Measurements from ENCODE around the gene DDIT4.
"Not testable (repeated sequence)": the region's sequence is repeated elsewhere in the genome, so short reads cannot be mapped to it uniquely, and the experiment has no call there.

Gene DDIT4

DNA sequence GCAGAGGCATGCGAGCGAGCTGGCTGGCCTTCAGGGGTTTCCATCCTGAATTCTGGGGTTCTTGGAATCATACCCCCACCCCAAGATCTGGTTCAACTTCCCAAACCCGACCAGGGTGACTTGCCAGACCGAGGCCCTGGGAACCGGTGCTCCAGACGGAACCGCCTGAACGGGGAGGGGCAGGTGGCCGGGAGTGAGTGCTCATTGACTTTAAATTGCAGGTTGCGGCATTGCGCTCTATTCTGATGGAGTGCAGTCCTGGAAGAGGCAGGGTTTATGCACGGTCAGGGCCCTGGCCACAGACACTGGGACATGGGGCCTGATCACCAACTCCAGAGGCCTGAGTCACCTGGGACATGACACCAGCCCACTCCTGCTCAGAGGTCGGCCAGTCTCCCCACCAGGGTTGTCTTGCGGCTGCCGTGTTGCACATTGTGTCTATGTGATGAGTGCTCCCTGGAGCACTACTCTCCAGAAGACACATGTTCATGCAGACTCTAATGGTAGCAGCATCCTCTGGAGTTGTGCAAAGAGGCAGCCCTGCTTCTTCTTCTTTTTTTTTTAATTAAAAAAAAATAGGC is 5.8 kb upstream of the DDIT4 start:
- no peak for DNase-seq

GRCh38 chr10:72268475-72269200 is 5.1 kb upstream of the DDIT4 start:
- DNase-seq: not testable (repeated sequence)

DNA sequence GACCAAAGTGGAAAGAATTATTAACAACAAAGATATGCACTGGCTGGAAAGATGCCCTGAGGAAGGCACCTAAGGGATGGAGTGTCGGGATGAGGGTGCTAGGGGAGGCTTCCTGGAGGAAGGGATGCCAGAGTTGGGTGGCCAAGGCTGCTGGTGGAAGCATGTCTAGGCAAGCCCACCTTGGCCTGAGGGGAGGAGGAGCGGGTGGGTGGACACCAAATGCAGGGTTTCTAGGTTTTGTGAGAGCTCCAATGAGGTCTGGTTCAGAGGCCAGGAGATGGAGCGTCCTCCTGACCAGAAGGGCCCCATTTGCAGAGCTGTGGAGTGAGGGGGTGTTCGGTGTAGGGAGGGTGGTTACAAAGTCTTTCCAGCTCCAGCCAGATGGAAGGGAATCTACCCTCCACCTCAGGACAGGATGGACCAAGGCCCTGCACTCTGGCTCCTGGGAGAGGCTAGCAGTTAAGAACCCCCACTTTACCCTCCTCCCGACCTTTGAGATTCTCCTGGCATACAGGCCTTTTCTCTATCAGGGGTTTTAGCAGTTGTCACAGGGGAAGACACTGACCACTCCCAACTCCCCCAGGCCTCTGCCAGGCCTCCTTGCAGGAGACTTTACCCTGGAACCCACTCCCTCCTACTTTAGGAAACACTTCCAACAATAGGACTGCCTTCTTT is 3.0 kb upstream of the DDIT4 start:
- DNase-seq: no peak

DNA sequence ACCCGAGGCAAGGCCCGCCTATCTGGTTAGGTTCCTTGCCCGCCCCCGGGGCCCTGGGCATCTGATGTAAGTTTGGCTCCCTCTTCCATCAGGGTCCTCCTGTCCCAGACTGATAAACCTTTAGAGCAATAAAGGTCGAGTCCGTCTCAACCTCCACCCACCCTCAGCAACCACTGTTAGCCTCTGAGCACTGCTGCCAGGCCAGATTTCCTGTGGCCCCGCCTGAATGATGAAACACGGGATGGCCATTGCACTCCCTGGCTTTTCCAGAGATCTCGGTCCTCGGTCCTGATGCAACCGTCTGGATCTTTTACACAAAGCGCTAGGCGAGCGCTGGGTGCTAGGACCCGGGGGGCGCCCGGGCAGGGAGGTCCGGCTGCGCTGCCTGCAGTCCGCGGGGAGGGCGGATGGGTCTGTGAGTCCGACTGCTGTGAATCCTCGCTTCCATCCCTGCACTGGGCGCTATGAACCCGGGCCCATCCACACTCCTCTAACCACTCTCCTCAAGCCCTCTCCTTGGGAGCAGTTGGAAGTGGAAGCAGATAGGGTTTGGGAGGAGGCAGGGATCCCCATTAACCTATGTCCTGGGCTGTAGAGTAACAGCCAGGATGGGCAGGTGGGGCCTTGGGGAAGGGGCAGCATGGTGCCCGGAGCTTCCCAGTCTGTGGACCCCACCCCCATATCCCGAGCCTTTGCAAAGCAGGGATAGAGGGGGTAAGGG is 875 bp upstream of the DDIT4 start:
- DNase-seq: peak; percentile 93

DNA sequence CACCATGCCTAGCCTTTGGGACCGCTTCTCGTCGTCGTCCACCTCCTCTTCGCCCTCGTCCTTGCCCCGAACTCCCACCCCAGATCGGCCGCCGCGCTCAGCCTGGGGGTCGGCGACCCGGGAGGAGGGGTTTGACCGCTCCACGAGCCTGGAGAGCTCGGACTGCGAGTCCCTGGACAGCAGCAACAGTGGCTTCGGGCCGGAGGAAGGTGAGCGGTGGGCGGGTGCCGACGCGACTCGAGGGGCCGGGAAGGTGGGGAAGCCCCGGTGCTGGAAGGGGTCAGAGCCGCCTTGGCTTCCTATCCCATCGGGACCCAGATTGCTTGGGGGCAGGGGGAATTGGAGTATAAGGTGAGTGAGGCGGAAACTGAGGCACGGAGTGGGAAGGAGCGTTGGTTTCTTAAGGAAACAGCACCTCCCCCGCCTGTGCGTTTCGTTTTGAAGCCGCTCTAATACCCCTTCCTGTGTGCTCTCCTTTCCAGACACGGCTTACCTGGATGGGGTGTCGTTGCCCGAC is 547 bp downstream of the DDIT4 start:
- DNase-seq: no peak

DNA sequence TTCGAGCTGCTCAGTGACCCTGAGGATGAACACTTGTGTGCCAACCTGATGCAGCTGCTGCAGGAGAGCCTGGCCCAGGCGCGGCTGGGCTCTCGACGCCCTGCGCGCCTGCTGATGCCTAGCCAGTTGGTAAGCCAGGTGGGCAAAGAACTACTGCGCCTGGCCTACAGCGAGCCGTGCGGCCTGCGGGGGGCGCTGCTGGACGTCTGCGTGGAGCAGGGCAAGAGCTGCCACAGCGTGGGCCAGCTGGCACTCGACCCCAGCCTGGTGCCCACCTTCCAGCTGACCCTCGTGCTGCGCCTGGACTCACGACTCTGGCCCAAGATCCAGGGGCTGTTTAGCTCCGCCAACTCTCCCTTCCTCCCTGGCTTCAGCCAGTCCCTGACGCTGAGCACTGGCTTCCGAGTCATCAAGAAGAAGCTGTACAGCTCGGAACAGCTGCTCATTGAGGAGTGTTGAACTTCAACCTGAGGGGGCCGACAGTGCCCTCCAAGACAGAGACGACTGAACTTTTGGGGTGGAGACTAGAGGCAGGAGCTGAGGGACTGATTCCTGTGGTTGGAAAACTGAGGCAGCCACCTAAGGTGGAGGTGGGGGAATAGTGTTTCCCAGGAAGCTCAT is 1.1 kb downstream of the DDIT4 start:
- DNase-seq: peak; percentile 83

DNA sequence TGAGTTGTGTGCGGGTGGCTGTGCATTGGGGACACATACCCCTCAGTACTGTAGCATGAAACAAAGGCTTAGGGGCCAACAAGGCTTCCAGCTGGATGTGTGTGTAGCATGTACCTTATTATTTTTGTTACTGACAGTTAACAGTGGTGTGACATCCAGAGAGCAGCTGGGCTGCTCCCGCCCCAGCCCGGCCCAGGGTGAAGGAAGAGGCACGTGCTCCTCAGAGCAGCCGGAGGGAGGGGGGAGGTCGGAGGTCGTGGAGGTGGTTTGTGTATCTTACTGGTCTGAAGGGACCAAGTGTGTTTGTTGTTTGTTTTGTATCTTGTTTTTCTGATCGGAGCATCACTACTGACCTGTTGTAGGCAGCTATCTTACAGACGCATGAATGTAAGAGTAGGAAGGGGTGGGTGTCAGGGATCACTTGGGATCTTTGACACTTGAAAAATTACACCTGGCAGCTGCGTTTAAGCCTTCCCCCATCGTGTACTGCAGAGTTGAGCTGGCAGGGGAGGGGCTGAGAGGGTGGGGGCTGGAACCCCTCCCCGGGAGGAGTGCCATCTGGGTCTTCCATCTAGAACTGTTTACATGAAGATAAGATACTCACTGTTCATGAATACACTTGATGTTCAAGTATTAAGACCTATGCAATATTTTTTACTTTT is 1.8 kb downstream of the DDIT4 start:
- no peak for DNase-seq

DNA sequence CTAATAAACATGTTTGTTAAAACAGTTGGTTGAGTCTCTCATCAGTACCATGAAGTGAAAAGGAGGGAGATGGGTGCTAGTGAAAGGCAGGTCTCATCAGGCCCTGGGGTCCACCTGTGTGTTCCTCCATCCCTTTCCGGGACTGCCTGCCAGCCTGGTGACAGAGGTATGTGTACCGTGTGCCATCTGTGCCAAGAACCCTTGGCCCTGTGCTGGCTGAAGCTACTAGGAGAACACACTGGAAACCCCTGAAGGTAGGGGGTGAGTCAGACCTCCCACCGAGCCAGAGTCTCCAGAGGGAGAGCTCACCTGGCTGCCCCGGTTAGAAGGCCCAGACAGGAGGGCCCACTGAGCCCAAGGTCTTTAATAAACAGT is 2.3 kb downstream of the DDIT4 start:
- DNase-seq: no peak

- no peak for DNase-seq
Measured at GRCh38 chr10:72276421-72277339, 3.0 kb downstream of the DDIT4 start.

DNA sequence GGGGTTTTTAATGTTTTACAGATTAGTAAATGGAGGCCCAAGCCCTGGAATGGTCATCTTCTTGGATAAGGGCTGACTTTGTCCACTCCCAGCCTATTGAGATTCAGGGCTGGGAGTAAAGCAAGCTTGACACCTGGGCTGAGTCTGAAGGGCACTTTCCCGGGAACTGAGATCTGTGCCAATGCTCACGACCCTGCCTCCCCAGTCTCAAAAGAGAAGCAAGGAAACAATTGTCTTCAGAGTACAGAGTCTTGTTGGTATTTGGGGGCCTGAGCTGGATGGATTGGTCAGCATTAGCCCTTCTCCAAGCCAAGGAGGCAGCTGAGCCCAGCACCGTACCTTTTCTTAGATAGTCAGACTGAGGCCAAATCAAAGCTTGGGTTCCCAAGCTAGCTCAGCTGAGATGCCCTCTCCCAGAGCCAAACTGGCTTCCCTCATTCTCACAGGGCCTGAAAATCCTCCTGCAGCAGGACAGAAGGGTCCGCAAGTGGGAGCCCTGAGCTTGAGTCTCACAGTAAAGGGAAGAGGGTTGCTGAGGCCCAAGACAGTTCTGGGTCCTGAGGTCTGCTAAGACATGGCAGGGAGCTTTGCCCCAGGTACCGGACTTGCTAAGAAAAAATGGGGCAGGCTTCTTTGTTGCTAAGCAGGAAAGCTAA is 3.7 kb downstream of the DDIT4 start:
- no peak for DNase-seq

DNA sequence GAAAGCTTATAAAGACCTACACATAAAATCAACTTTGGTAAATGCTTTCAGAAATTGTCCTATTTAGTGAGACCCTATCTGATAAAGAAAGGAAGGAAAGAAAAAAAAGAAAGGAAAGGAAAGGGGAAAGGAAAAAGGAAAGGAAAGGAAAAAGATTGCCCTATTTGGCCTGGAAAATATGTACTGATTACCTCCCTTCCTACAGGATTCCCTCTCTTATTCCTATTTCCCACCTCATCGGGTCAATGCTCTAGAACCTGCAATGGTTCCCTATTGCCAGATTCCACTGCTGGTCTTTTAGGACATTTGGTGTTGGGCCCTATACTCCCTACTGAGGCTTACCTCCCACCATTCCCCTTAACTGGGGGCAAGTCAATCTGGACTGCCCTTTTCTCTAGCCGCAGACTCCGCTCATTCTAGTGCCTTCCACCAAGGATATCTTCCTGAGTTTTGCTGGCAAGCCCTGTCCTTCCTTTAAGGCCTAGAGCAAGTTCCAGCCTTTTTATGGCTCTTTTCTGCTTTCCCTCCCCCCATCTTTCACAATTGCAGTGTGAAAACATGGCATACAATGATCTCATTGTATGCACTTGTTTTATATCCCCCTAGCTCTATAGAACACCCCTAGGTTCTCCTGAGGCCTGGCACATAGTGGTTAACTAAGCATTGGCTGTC is 4.4 kb downstream of the DDIT4 start:
- DNase-seq: no peak

DNA sequence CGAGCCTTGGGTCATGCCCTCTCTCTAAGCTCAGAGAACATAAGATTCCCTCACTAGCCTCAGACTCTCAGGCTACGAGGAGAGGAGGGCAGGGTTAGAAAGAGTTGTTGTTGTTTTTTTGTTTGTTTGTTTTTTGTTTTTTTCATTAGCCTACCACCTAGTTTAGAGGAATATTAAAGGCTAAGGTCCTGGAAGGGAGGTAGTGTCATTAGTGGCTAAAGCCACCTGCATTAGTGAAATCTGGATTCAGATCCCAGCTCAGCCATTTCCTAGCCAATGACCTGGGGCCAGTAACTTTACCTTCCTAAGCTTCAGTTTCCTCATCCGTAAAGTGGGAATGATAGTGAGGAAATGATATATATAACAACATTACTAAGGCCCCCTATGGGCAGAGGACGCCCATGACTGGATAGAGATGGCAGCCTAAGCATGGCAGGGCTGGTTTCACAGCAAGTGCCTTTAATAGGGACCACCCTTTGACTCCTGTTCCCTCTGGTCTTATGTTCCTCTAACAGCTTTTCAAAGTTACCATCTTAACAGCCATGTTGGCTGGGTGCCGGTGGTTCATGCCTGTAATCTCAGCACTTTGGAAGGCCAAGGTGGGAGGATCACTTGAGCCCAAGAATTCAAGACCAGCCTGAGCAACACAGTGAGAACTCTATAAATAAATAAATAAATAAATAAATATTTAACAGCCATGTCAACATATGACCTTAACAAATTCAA is 5.1 kb downstream of the DDIT4 start:
- DNase-seq: no peak

GRCh38 chr10:72279587-72279986 is 5.9 kb downstream of the DDIT4 start:
- not testable (repeated sequence) for DNase-seq

- DNase-seq: no peak
Measured at GRCh38 chr10:72283131-72283530, 9.4 kb downstream of the DDIT4 start.

DNA sequence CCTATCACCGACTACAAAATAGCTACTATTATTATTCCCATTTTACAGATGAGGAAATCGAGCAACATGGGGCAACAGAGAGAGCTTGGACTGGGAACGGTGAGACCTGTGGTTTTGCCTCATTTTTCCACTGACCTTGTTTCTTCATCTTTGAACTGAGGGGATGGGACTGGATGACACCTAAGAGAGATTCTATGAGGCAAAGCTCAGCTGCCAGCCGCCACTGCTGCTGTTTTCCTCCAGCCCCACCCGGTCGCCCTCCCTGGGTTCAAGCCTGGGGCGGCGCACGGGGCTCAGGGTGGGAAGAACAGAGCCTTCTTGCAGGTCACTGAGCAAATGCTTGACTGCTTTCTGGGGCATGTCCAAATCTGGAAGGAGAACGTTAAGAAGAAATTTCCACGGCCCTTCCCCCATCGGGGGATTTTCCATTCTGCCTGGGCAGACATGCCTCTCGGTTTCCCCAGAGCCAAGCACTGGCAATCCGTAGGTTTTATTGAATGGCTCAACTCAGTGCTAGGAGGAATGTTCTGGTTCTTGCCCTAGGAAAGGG is 12.3 kb downstream of the DDIT4 start:
- peak; percentile 70 for DNase-seq

DNA sequence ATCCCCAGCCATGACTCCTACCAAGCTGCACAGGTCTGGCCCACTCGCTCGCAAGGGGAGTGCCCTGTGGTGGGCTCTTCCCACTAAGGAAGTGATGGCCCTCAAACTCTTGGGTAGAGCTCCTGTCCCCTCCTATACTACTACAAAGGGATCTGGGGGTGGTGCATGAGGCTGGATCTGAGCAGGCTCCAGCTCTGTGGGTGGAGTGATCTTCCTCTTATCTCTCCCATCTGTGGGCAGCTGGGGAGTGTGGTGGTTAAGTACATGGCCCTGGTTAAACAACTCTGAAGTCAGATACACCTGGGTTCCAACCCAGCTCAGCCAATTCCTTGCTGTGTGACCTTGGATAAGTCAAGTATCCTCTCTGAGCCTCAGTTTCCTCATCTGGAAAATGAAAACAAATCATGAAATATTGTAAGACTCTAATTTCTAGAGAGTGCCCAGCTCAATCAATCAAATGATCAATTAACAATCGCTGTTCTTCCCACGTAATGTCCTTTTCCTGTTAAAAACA is 17.4 kb downstream of the DDIT4 start:
- no peak for DNase-seq

DNA sequence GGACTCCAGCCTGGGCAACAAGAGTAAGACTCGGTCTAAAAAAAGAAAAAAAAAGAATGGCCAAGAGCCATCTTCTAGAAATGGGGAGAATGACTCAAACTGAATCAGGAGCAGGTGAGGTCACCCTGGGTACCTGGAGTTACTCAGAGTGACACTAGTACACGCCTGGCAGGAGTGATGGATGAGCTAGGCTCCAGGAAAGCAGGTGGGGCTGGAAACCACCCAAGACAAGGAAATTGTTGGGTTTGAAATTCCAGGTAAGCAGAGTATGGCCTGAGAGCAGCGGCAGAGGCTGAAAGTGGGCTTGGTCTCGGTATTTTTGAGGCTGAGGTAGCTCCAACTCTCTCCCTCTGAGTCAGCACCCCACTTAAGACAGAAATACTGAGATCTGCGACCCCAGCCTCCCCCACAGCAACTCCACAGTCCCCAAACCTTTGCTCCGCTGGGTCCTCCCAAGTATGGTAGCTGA is 18.5 kb downstream of the DDIT4 start:
- no peak for DNase-seq

- DNase-seq: no peak
Measured at GRCh38 chr10:72295330-72295910, 21.7 kb downstream of the DDIT4 start.
